H9 (cell line): ENCODE data around the gene KMT5B. TPM values are rescaled to one million over a fixed set of nuclear protein-coding genes. Genes with fewer than 3 reads are reported as not detected.

ENCODE experiments used
- DNase-seq: peaks from one replicate; pipeline ENCODE4 v3.0.0-alpha.2; 2017
- H2AFZ ChIP-seq: one replicate; pipeline ENCODE4 v1.6.1; 2013; ENCODE audit warnings: mild to moderate bottlenecking, low read length, control low read depth, moderate library complexity
- H2AK5ac ChIP-seq: 2 replicates; pipeline ENCODE4 v1.6.1; 2013; ENCODE audit warnings: low read length, control low read depth, mixed read lengths; ENCODE audit not compliant: insufficient read length
- H2BK120ac ChIP-seq: one replicate; pipeline ENCODE4 v1.6.1; 2013; ENCODE audit warnings: low read depth, mild to moderate bottlenecking, low read length, control low read depth, inconsistent platforms; ENCODE audit not compliant: poor library complexity, severe bottlenecking
- H2BK12ac ChIP-seq: 2 replicates; pipeline ENCODE4 v1.6.1; 2013; ENCODE audit warnings: low read length, control low read depth, mixed read lengths, low read depth; ENCODE audit not compliant: insufficient read length
- H2BK15ac ChIP-seq: 2 replicates; pipeline ENCODE4 v1.6.1; 2013; ENCODE audit warnings: low read depth, low read length, control low read depth
- H2BK20ac ChIP-seq: one replicate; pipeline ENCODE4 v1.6.1; 2013; ENCODE audit warnings: low read depth, mild to moderate bottlenecking, low read length, control low read depth, inconsistent platforms; ENCODE audit not compliant: poor library complexity, severe bottlenecking
- H2BK5ac ChIP-seq: 2 replicates; pipeline ENCODE4 v1.6.1; 2013; ENCODE audit warnings: low read length, control low read depth, mixed read lengths; ENCODE audit not compliant: insufficient read length
- H3K14ac ChIP-seq: 2 replicates; pipeline ENCODE4 v1.6.1; 2013; ENCODE audit warnings: low read length, control low read depth; ENCODE audit not compliant: insufficient read depth
- H3K18ac ChIP-seq: 2 replicates; pipeline ENCODE4 v1.6.1; 2013; ENCODE audit warnings: low read depth, mild to moderate bottlenecking, mixed read lengths, low read length, control low read depth; ENCODE audit not compliant: insufficient read length
- H3K23ac ChIP-seq: 2 replicates; pipeline ENCODE4 v1.6.1; 2013; ENCODE audit warnings: low read length, control low read depth, mixed read lengths, low read depth; ENCODE audit not compliant: insufficient read length
- H3K23me2 ChIP-seq: 2 replicates; pipeline ENCODE4 v1.6.1; 2013; ENCODE audit warnings: low read depth, mild to moderate bottlenecking, mixed read lengths, low read length, control low read depth; ENCODE audit not compliant: insufficient read length, poor library complexity, severe bottlenecking
- H3K27ac ChIP-seq: 2 replicates; pipeline ENCODE4 v1.5.1; 2013; ENCODE audit warnings: low read length, control low read depth, mixed read lengths, low read depth; ENCODE audit not compliant: insufficient read length
- H3K27me3 ChIP-seq: 2 replicates; pipeline ENCODE4 v1.6.1; 2013; ENCODE audit warnings: low read length, control low read depth, inconsistent platforms; ENCODE audit not compliant: insufficient read depth
- H3K4ac ChIP-seq: 2 replicates; pipeline ENCODE4 v1.6.1; 2013; ENCODE audit warnings: low read depth, mild to moderate bottlenecking, control low read depth, inconsistent platforms, low read length, moderate library complexity
- H3K4me1 ChIP-seq: 2 replicates; pipeline ENCODE4 v1.6.1; 2013; ENCODE audit warnings: low read length, control low read depth, inconsistent platforms; ENCODE audit not compliant: insufficient read depth
- H3K4me2 ChIP-seq: 2 replicates; pipeline ENCODE4 v1.6.1; 2013; ENCODE audit warnings: low read length, control low read depth, mixed read lengths; ENCODE audit not compliant: insufficient read length, insufficient read depth
- H3K56ac ChIP-seq: 2 replicates; pipeline ENCODE4 v1.6.1; 2013; ENCODE audit warnings: low read depth, mild to moderate bottlenecking, mixed read lengths, low read length, control low read depth; ENCODE audit not compliant: insufficient read length
- H3K79me1 ChIP-seq: 2 replicates; pipeline ENCODE4 v1.6.1; 2013; ENCODE audit warnings: low read depth, mild to moderate bottlenecking, moderate library complexity, low read length, control low read depth, inconsistent platforms; ENCODE audit not compliant: insufficient read depth, poor library complexity, severe bottlenecking
- H3K79me2 ChIP-seq: 2 replicates; pipeline ENCODE4 v1.6.1; 2013; ENCODE audit warnings: low read length, control low read depth, inconsistent platforms; ENCODE audit not compliant: insufficient read depth
- H3K9ac ChIP-seq: 2 replicates; pipeline ENCODE4 v1.6.1; 2013; ENCODE audit warnings: low read length, control low read depth, mixed read lengths; ENCODE audit not compliant: insufficient read length; ENCODE audit errors: extremely low read depth
- H3K9me3 ChIP-seq: one replicate; pipeline ENCODE4 v1.6.1; 2013; ENCODE audit warnings: low read depth, low read length, inconsistent platforms; ENCODE audit not compliant: control insufficient read depth
- H3T11ph ChIP-seq: one replicate; pipeline ENCODE4 v1.6.1; 2013; ENCODE audit warnings: mild to moderate bottlenecking, low read length, control low read depth, inconsistent platforms
- H4K20me1 ChIP-seq: one replicate; pipeline ENCODE4 v1.6.1; 2013; ENCODE audit not compliant: control insufficient read depth, insufficient read length, insufficient read depth
- H4K5ac ChIP-seq: 2 replicates; pipeline ENCODE4 v1.6.1; 2013; ENCODE audit warnings: low read depth, mild to moderate bottlenecking, mixed read lengths, low read length, control low read depth; ENCODE audit not compliant: insufficient read length
- H4K8ac ChIP-seq: replicated peaks from 2 replicates; pipeline ENCODE4 v1.6.1; 2013; ENCODE audit warnings: low read length, control low read depth, mixed read lengths, low read depth; ENCODE audit not compliant: insufficient read length
- H4K91ac ChIP-seq: 2 replicates; pipeline ENCODE4 v1.6.1; 2013; ENCODE audit warnings: low read depth, mild to moderate bottlenecking, moderate library complexity, mixed read lengths, low read length, control low read depth; ENCODE audit not compliant: insufficient read length
- H3K27ac Mint-ChIP-seq, 3 experiments: 2 replicates in 2 of 3; 3 replicates in 1 of 3; pipeline ENCODE4 v1.8.0; 2020 to 2021; ENCODE audit warnings: mixed read lengths in 3 of 3, mild to moderate bottlenecking in 1 of 3, moderate library complexity in 1 of 3
- H3K27me3 Mint-ChIP-seq: 2 replicates; pipeline ENCODE4 v1.8.0; 2021; ENCODE audit warnings: low read depth, mild to moderate bottlenecking, moderate library complexity, mixed read lengths
- H3K36me3 Mint-ChIP-seq, 3 experiments: 2 replicates in 2 of 3; 3 replicates in 1 of 3; pipeline ENCODE4 v1.8.0; 2020 to 2021; ENCODE audit warnings: low read depth in 3 of 3, mixed read lengths in 3 of 3; ENCODE audit not compliant: insufficient read depth in 1 of 3
- H3K4me1 Mint-ChIP-seq, 2 experiments: 2 replicates each; pipeline ENCODE4 v1.8.0; 2020; ENCODE audit warnings: mixed read lengths in 2 of 2
- H3K4me3 Mint-ChIP-seq, 2 experiments: 2 replicates in 1 of 2; 3 replicates in 1 of 2; pipeline ENCODE4 v1.8.0; 2020 to 2021; ENCODE audit warnings: mild to moderate bottlenecking in 2 of 2, mixed read lengths in 2 of 2, moderate library complexity in 1 of 2
- H3K9me3 Mint-ChIP-seq, 2 experiments: 2 replicates in 1 of 2; 3 replicates in 1 of 2; pipeline ENCODE4 v1.8.0; 2020; ENCODE audit warnings: mild to moderate bottlenecking in 2 of 2, mixed read lengths in 2 of 2, moderate library complexity in 1 of 2
- CTCF ChIP-seq: fragments of 200-600 bp; sonication (generic); conservative IDR thresholded peaks from 3 replicates; pipeline ENCODE4 v1.8.0; 2021; ENCODE audit warnings: antibody characterized with exemption, mild to moderate bottlenecking
- WGBS: extraction: QIAGEN DNeasy Blood & Tissue Kit; methylation state at CpG from one replicate; pipeline ENCODE4 v1.1.7; 2013; ENCODE audit warnings: missing lambda C conversion rate, low lambda C conversion rate, mixed read lengths; ENCODE audit not compliant: insufficient read length; ENCODE audit errors: extremely low coverage; 5-methylcytosine and 5-hydroxymethylcytosine counted together
- total RNA-seq: library from RNA; stranded (reverse); gene quantifications from 2 replicates; pipeline ENCODE4 v1.2.1, GENCODE V29; 2021

The KMT5B gene
- total RNA-seq, 1 experiment from 2014 or later, result 61.6 TPM

GRCh38 chr11:68121067-68121899 is 91.8 kb downstream of the KMT5B start, which contains the start of gene CHKA:
Gene CHKA, minus strand, starts transcription at chr11:68121388. Its CDS starts 211 bp downstream, at chr11:68121177.
- Histone ChIP-seq H4K20me1 (no peaks in the 10 kb centered on the region), H3K27me3 (no peaks in the 10 kb centered on the region), H3K18ac (peak within 1 kb of the TSS; percentile 83), H3K14ac (peak within 1 kb of the TSS; percentile 92), H3K27ac (peak within 1 kb of the TSS; percentile 28), H2BK12ac (peak within 1 kb of the TSS; percentile 79), H2BK120ac (peak within 1 kb of the TSS; percentile 62), H3K23me2 (peaks cover 18% of the 10 kb centered on the region), H3T11ph (no peak within 1 kb of the TSS), H3K4me1 (peaks cover 9% of the 10 kb centered on the region; the same call in 1 of the 2 replicates), H2AK5ac (no peak within 1 kb of the TSS), H3K56ac (no peak within 1 kb of the TSS), H2BK20ac (no peak within 1 kb of the TSS), H2BK15ac (no peak within 1 kb of the TSS), H3K9ac (peak within 1 kb of the TSS; percentile 93), H4K8ac (no peak within 1 kb of the TSS), H3K23ac (no peak within 1 kb of the TSS), H3K4me2 (peak within 1 kb of the TSS; percentile 88), H3K79me2 (peaks cover 40% of the 10 kb centered on the region), H4K91ac (peak within 1 kb of the TSS; percentile 68), H3K4ac (peak within 1 kb of the TSS; percentile 4), H4K5ac (peak within 1 kb of the TSS; percentile 39), H2BK5ac (no peak within 1 kb of the TSS), H3K9me3 (no peaks in the 10 kb centered on the region), H3K79me1 (no peaks in the 10 kb centered on the region), H2AFZ (no peak within 1 kb of the TSS)
- peak; percentile 95 for DNase-seq
- Mint-ChIP-seq H3K27me3 (no peaks in the 10 kb centered on the region), H3K4me1 (peaks cover 57 to 74% of the 10 kb centered on the region in 2 experiments), H3K36me3 (peaks cover 5 to 23% (median 21%) of the 10 kb centered on the region in 3 experiments; a peak in 5 of 7 replicates), H3K9me3 (no peaks in the 10 kb centered on the region), H3K27ac (peak within 1 kb of the TSS; percentile 92 to 96 (median 95)), H3K4me3 (peak within 1 kb of the TSS; percentile 82 to 98)
- no CpG with 5 or more reads among the region's 107 CpGs for WGBS
- no peak for TF ChIP-seq CTCF
